PC-9 (cell line): ENCODE results near the gene FASTKD2.

Source experiments
- EZH2 ChIP-seq: fragments of 200-600 bp; sonication (generic); IDR thresholded peaks from 2 replicates; pipeline ENCODE4 v1.8.0; 2017; ENCODE audit warnings: antibody characterized with exemption, low read depth
- TF ChIP-seq, protein P1 (sequence below): fragments of 200-600 bp; sonication (generic); conservative IDR thresholded peaks from 2 replicates; pipeline ENCODE4 v1.6.1; 2017; ENCODE audit warnings: mixed run types, antibody characterized with exemption, mild to moderate bottlenecking, moderate library complexity

DNA sequence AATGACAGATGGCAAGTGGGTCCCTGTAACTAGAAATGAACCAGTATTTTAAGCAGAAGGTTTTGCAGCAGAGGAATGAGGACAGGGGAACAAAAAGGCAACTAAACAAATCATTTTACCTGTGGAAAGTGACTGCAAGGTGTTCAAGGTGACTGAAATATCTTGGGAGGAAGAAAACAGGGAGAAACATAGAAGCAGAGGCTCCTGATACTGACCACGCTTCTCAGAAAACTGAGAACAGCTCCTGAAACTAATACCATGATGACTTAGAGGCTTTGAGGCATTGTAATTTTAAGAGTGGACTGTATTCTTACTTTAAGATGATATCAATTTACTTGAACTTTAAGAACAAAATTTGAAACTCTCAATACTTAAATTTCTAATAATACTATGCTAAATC is 47.1 kb upstream of the FASTKD2 start, which contains the start of gene DYTN:
- TF ChIP-seq, protein P1, sequence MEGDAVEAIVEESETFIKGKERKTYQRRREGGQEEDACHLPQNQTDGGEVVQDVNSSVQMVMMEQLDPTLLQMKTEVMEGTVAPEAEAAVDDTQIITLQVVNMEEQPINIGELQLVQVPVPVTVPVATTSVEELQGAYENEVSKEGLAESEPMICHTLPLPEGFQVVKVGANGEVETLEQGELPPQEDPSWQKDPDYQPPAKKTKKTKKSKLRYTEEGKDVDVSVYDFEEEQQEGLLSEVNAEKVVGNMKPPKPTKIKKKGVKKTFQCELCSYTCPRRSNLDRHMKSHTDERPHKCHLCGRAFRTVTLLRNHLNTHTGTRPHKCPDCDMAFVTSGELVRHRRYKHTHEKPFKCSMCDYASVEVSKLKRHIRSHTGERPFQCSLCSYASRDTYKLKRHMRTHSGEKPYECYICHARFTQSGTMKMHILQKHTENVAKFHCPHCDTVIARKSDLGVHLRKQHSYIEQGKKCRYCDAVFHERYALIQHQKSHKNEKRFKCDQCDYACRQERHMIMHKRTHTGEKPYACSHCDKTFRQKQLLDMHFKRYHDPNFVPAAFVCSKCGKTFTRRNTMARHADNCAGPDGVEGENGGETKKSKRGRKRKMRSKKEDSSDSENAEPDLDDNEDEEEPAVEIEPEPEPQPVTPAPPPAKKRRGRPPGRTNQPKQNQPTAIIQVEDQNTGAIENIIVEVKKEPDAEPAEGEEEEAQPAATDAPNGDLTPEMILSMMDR: no peak
- TF ChIP-seq EZH2: no peak
